Stimulated activated CD8-positive, alpha-beta memory T cell treated with anti-CD3 and anti-CD28 coated beads, Interleukin-12 subunit alpha, Interleukin-12 subunit beta, amount 100 ng/mL, for 4 hours (primary cell): ENCODE data around the gene CDC5L.
A peak's percentile ranks its signal among the peaks of the same experiment; 100 is the strongest.

Experiments
- DNase-seq: peaks from one replicate; pipeline ENCODE4 v3.0.0-alpha.2; 2020; ENCODE audit warnings: low read depth

CDC5L gene

DNA sequence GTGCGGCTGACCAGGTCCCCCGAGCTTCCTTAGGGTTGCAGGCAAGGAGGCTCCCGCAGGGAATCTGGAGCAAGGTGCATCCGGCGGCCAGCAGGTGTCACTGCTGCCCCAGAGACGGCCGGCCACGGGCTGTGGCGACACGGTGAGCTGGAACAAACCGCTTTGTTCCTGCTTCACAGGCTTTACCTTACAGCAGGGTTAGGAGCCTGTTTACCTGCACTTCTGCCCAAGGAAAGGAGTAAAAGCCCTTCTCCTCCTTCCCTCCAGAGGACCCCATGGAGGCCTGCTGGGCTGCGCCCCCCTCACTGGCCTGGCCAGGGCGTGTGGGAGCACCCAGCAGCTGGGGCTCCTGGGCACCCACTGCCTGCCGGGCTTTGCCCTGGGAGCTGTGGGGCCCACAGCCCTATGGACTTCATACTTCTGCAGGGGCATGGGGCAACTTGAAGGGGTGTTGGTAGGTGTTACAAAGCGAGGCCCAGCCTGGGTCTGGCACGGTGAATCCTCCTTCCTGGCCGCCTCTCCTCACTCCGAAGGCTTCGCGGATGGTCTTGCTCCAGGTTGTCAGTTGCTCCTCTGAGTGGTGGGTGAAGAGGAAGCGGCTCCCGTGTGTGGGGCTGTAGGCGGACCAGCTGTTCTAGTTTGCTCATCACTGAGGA lies 88.4 kb downstream of the CDC5L start:
- peak; percentile 41 for DNase-seq

GRCh38 chr6:44476849-44477248 lies 89.3 kb downstream of the CDC5L start:
- DNase-seq = no peak

- DNase-seq = no peak
Observed at GRCh38 chr6:44477293-44477894, 89.9 kb downstream of the CDC5L start.

GRCh38 chr6:44478158-44478557 lies 90.7 kb downstream of the CDC5L start:
- DNase-seq = no peak

DNA sequence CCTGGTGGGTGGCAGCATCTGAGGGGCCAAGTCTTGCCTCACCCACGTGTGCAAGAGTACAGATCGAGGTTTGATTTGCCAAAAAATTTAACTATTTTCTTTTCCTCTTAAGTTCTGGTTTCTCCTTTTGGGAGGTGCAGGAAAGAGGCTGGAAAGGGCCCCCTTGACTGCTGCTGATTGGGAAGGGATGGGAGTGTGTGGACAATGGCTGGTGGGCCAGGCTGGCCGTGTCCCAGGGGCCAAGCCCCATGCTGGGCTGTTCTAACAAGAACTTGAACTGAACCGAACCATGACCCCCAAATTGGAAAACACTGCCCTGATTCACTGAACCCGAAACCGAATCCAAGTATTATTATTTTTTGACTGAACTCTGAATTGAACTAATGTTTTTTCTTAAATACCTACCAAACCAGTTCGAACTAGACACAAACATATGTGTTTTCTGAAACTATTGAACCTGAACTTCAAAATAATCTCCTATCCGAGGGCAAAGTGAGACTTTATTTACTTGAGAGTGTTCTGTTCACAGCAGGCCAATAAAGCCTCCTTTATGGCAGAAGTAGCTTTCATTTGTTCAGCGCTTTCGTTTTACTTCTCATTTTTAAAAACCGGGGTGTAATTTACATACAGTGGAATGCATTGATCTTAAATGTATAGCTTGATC lies 91.2 kb downstream of the CDC5L start:
- no peak for DNase-seq

GRCh38 chr6:44480097-44480541 lies 92.6 kb downstream of the CDC5L start:
- no peak for DNase-seq

DNA sequence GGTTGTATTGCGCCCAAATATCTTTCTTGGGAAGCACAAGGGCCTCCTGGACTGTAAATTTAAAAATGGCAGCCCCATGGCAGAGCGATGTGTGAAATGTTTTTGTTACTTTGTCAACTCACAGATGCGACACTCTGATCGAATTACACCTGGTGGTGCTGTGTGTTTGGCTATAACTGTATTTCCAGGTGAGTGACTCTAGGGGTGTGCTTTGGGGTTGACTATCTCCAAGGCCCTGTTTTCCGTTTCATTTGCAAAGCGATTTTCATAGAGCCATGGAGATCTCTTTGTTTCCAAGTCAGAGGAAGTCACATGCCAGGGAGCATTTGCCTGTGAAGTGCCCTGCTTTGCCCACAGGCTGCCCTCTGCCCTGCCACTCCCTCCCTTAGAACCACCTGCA lies 93.5 kb downstream of the CDC5L start:
- no peak for DNase-seq

GRCh38 chr6:44481760-44482159 lies 94.3 kb downstream of the CDC5L start:
- DNase-seq = no peak

GRCh38 chr6:44485601-44486401 lies 98.3 kb downstream of the CDC5L start:
- DNase-seq = no peak

- no peak for DNase-seq
Observed at GRCh38 chr6:44487002-44487401, 99.5 kb downstream of the CDC5L start.

DNA sequence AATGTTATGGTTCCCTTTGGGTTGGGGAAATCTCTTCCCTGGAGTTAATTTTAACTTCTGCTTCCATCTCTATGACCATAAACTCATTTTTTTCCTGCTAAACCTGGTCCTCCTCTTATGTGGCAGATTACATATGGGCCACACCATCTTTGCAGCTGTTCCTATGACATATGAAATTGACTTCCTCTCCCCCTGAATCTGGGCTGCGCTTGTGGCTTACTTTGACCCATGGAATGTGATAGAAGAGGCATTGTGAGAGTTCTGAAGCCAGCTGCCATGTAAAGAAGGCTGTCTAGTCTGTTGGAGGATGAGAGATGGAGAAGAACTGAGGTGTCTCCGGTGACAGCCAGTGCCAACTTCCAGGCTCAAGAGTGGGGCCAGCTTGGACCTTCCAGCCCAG lies 100.1 kb downstream of the CDC5L start:
- no peak for DNase-seq

DNA sequence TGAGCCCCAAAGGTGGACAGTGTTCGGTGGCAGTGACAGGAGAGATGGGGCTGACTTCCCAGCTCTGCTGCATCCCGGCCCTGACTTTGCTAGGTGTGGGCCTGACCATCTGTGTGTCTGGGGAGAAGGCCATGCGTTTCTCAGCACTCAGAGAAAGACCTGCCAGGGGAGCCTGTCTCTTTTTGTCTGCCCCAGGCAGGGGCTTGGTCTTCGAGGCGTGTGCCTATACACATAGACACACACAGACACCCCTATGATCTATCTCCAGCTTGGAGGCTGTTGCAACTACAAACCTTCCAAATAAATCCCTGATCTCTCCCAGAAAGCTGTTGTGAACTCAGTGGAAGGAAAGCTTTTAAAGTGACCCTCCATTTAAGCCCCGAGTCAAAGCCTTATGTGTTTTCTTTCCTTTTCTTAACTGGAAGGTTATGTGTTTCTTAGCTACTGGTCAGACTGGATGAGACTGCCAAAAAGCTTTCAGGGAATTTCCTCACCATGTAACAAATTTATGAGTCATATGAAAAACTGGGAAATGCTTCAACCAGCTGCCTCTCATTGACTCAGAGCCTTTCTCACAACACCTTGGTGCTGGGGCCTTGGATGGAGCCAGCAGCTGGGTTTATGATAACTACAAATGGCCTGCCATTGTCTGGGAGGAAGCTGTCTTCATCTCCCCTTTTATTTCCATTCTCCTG lies 102.6 kb downstream of the CDC5L start:
- DNase-seq = no peak

DNA sequence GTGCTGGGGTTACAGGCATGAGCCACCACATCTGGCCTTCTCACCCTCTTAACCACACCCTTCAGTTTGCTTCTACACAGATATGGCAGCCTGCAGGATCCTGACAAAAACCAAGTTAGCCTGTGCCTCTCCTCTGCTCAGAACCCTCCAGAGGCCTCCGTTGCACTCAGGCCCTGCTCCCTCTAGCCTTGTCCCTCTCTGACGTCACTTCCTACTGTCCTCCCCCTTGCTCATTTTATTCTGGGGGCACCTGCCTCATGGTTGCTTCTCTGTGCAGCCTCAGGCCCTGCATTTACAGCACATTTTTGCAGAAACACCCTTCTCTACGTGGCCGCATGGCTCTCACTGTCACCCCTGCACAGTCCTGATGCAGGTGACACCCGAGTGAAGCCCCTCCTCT lies 105.6 kb downstream of the CDC5L start:
- DNase-seq = no peak

GRCh38 chr6:44493593-44493992 lies 106.1 kb downstream of the CDC5L start:
- no peak for DNase-seq

DNA sequence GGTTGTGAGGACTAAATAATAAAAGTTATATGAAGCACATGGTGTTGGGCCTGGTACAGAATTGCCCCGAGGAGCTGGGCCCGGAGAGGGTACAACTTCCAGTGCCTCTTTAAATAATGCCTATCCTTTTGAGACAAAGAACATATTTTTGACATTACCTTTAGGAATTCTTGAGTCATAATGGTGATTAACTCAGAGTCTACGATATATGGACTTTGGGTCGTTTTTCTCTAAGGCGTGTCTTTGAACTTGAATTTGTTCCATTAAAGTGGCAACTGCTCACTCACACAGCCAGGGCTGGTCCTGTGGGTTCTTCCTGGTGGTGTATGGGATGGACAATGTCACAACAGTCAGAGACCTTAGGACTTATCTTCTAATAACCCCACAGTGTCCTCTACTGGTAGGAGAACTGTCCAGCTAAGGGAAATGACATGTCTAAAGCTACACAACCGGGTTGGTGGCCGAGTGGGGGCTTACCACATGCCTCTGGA lies 106.5 kb downstream of the CDC5L start:
- DNase-seq = no peak

- no peak for DNase-seq
Observed at GRCh38 chr6:44495036-44495901, 107.8 kb downstream of the CDC5L start.

GRCh38 chr6:44496665-44497369 lies 109.3 kb downstream of the CDC5L start:
- DNase-seq = no peak

GRCh38 chr6:44497807-44498206 lies 110.3 kb downstream of the CDC5L start:
- DNase-seq = no peak

- no peak for DNase-seq
Observed at GRCh38 chr6:44498436-44498835, 110.9 kb downstream of the CDC5L start.

DNA sequence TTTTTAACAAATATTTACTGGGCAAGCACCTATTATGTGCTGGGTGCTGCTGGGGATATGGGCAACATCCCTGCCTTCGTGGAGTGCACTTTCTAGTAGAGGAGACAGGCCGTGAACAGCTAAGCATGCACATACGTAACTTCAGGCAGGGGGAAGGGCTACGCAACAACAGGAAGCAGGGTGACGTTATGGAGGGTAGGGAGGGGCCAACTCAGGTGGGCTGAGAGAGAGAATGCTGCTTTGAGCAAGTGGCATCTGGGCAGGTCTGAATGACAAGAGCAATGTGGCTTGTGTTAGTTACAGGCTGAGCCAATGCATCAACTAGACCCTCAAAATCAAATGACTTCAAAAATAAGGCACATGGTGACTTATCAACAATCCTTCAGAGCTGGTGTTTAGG lies 112.1 kb downstream of the CDC5L start:
- DNase-seq = no peak
